WTC11 (cell line): ENCODE results near the gene PACS1. TPM values are rescaled to one million over a fixed set of nuclear protein-coding genes. Genes with fewer than 3 reads are reported as not detected.

ENCODE experiments used
- ATAC-seq: fragments of 200-7000 bp; cut with Tn5 transposase; 2 replicates; pipeline ENCODE4 v1.10.0; 2021; ENCODE audit warnings: mild to moderate bottlenecking, moderate library complexity
- CTCF ChIA-PET: fragments of 300-600 bp; sonication (Branson Sonifier 250); formaldehyde crosslinking; loops from one replicate; lab custom pipeline; 2021; ENCODE audit warnings: antibody characterized with exemption; lab: Charles Lee
- POLR2A ChIA-PET: fragments of 350-600 bp; sonication (Branson Sonifier 250); formaldehyde crosslinking; loops from one replicate; lab custom pipeline; 2021; ENCODE audit warnings: antibody characterized with exemption; lab: Charles Lee
- DNase-seq: peaks from one replicate; pipeline ENCODE4 v3.0.0; 2021; ENCODE audit warnings: low spot score
- H3K27ac Mint-ChIP-seq: 2 replicates; pipeline ENCODE4 v1.8.0; 2021; ENCODE audit warnings: mixed read lengths
- H3K27me3 Mint-ChIP-seq: 2 replicates; pipeline ENCODE4 v1.8.0; 2021; ENCODE audit warnings: low read depth, mild to moderate bottlenecking, moderate library complexity, mixed read lengths
- H3K36me3 Mint-ChIP-seq: 2 replicates; pipeline ENCODE4 v1.8.0; 2021; ENCODE audit warnings: mixed read lengths
- H3K4me1 Mint-ChIP-seq: 2 replicates; pipeline ENCODE4 v1.8.0; 2022; ENCODE audit warnings: mixed read lengths
- H3K4me3 Mint-ChIP-seq: 2 replicates; pipeline ENCODE4 v1.8.0; 2021; ENCODE audit warnings: mild to moderate bottlenecking, moderate library complexity, mixed read lengths
- H3K9me3 Mint-ChIP-seq: 2 replicates; pipeline ENCODE4 v1.8.0; 2021; ENCODE audit warnings: mixed read lengths
- ARID4B ChIP-seq: sonication (generic); formaldehyde crosslinking; IDR thresholded peaks from 2 replicates; pipeline ENCODE4 v1.8.0; 2023; ENCODE audit warnings: missing genetic modification reagents, mild to moderate bottlenecking, borderline replicate concordance
- CTCF ChIP-seq: fragments of 200-600 bp; IDR thresholded peaks from 2 replicates; pipeline ENCODE4 v1.8.0; 2022; ENCODE audit warnings: antibody characterized with exemption
- E2F4 ChIP-seq: sonication (generic); formaldehyde crosslinking; IDR thresholded peaks from 2 replicates; pipeline ENCODE4 v1.8.1; 2022; ENCODE audit warnings: low read depth, mild to moderate bottlenecking, moderate library complexity, missing genetic modification reagents, borderline replicate concordance
- E2F5 ChIP-seq: sonication (generic); formaldehyde crosslinking; IDR thresholded peaks from 2 replicates; pipeline ENCODE4 v1.8.1; 2022; ENCODE audit warnings: mild to moderate bottlenecking, moderate library complexity, missing genetic modification reagents
- ELF4 ChIP-seq: sonication (generic); formaldehyde crosslinking; IDR thresholded peaks from 2 replicates; pipeline ENCODE4 v1.8.1; 2022; ENCODE audit warnings: low read depth, mild to moderate bottlenecking, moderate library complexity, missing genetic modification reagents
- EMX1 ChIP-seq: fragments of 250-450 bp; sonication (Bioruptor Pico); IDR thresholded peaks from 2 replicates; pipeline ENCODE4 v1.8.0; 2021; ENCODE audit warnings: mild to moderate bottlenecking
- ERG ChIP-seq: fragments of 250-450 bp; sonication (Bioruptor Pico); IDR thresholded peaks from 2 replicates; pipeline ENCODE4 v1.8.0; 2021; ENCODE audit warnings: mild to moderate bottlenecking
- FOXJ3 ChIP-seq: sonication (generic); formaldehyde crosslinking; IDR thresholded peaks from 2 replicates; pipeline ENCODE4 v1.9.0; 2021; ENCODE audit warnings: missing genetic modification reagents, mild to moderate bottlenecking, borderline replicate concordance
- GTF2I ChIP-seq: fragments of 250-450 bp; sonication (Bioruptor Pico); conservative IDR thresholded peaks from 2 replicates; pipeline ENCODE4 v1.4.0; 2021; ENCODE audit warnings: mild to moderate bottlenecking
- NR2C2 ChIP-seq: sonication (generic); formaldehyde crosslinking; IDR thresholded peaks from 2 replicates; pipeline ENCODE4 v1.8.0; 2022; ENCODE audit warnings: mild to moderate bottlenecking, missing genetic modification reagents
- STAT6 ChIP-seq: sonication (generic); formaldehyde crosslinking; conservative IDR thresholded peaks from 2 replicates; pipeline ENCODE4 v1.8.1; 2023; ENCODE audit warnings: mild to moderate bottlenecking, low read depth, missing genetic modification reagents, moderate library complexity
- USF2 ChIP-seq: sonication (generic); formaldehyde crosslinking; IDR thresholded peaks from 2 replicates; pipeline ENCODE4 v1.8.1; 2023; ENCODE audit warnings: mild to moderate bottlenecking, missing genetic modification reagents, moderate library complexity
- ZNF121 ChIP-seq: sonication (generic); formaldehyde crosslinking; IDR thresholded peaks from 2 replicates; pipeline ENCODE4 v1.8.0; 2023; ENCODE audit warnings: missing genetic modification reagents
- ZNF232 ChIP-seq: sonication (generic); formaldehyde crosslinking; IDR thresholded peaks from 2 replicates; pipeline ENCODE4 v1.8.0; 2022; ENCODE audit warnings: mild to moderate bottlenecking, missing genetic modification reagents
- ZNF263 ChIP-seq: sonication (generic); formaldehyde crosslinking; IDR thresholded peaks from 2 replicates; pipeline ENCODE4 v1.8.1; 2022; ENCODE audit warnings: low read depth, mild to moderate bottlenecking, moderate library complexity, missing genetic modification reagents
- ZNF396 ChIP-seq: fragments of 250-450 bp; sonication (Bioruptor Pico); IDR thresholded peaks from 2 replicates; pipeline ENCODE4 v1.8.0; 2021; ENCODE audit warnings: mild to moderate bottlenecking, moderate library complexity, borderline replicate concordance
- ZSCAN18 ChIP-seq: fragments of 250-450 bp; sonication (Bioruptor Pico); IDR thresholded peaks from 2 replicates; pipeline ENCODE4 v2.1.2; 2022; ENCODE audit warnings: mild to moderate bottlenecking, moderate library complexity
- total RNA-seq: library from RNA; stranded (reverse); gene quantifications from 3 replicates; pipeline ENCODE4 v1.2.3, GENCODE V29; 2021

Gene PACS1
- total RNA-seq, 1 experiment from 2014 or later: 34.8 TPM

GRCh38 chr11:66283461-66284105, 213.5 kb downstream of the PACS1 start (continued):
- TF ChIP-seq STAT6 (CRISPR knock-in tag) (no peak), USF2 (CRISPR knock-in tag) (no peak), ELF4 (CRISPR knock-in tag) (no peak), ZNF121 (CRISPR knock-in tag) (no peak), ZNF263 (CRISPR knock-in tag) (no peak), E2F4 (CRISPR knock-in tag) (no peak), E2F5 (CRISPR knock-in tag) (no peak), ARID4B (no peak)

- ATAC-seq (no peak), DNase-seq (no peak)
- Mint-ChIP-seq H3K27ac (no peak overlapping the region), H3K4me1 (peaks cover 18% of the 10 kb centered on the region), H3K36me3 (no peaks in the 10 kb centered on the region), H3K27me3 (peaks cover 18% of the 10 kb centered on the region), H3K4me3 (no peak overlapping the region), H3K9me3 (no peaks in the 10 kb centered on the region)
- CTCF ChIA-PET: no interaction called here
- POLR2A ChIA-PET: interaction anchor here (0.7 kb wide), 1 partner anchor 134 kb away, joined by 3 read pairs; no protein-coding TSS in a partner anchor
- TF ChIP-seq E2F4 (CRISPR knock-in tag): no peak
- no peak for TF ChIP-seq CTCF
- TF ChIP-seq ZSCAN18 (CRISPR knock-in tag): no peak
- no peak for TF ChIP-seq GTF2I (CRISPR knock-in tag)
- TF ChIP-seq ZNF232 (CRISPR knock-in tag): no peak
- no peak for TF ChIP-seq ZNF396 (CRISPR knock-in tag)
- no peak for TF ChIP-seq FOXJ3 (CRISPR knock-in tag)
- no peak for TF ChIP-seq NR2C2
- TF ChIP-seq EMX1: no peak
- TF ChIP-seq ERG (CRISPR knock-in tag): no peak
Measured at GRCh38 chr11:66284526-66285078, 214.5 kb downstream of the PACS1 start.
